ENCODE results near the gene IGHMBP2. TPM values are rescaled to one million over a fixed set of nuclear protein-coding genes. Genes with fewer than 3 reads are reported as not detected.

The IGHMBP2 gene
- 11.1 and 15.4 TPM in 2 replicates for total RNA-seq

DNA sequence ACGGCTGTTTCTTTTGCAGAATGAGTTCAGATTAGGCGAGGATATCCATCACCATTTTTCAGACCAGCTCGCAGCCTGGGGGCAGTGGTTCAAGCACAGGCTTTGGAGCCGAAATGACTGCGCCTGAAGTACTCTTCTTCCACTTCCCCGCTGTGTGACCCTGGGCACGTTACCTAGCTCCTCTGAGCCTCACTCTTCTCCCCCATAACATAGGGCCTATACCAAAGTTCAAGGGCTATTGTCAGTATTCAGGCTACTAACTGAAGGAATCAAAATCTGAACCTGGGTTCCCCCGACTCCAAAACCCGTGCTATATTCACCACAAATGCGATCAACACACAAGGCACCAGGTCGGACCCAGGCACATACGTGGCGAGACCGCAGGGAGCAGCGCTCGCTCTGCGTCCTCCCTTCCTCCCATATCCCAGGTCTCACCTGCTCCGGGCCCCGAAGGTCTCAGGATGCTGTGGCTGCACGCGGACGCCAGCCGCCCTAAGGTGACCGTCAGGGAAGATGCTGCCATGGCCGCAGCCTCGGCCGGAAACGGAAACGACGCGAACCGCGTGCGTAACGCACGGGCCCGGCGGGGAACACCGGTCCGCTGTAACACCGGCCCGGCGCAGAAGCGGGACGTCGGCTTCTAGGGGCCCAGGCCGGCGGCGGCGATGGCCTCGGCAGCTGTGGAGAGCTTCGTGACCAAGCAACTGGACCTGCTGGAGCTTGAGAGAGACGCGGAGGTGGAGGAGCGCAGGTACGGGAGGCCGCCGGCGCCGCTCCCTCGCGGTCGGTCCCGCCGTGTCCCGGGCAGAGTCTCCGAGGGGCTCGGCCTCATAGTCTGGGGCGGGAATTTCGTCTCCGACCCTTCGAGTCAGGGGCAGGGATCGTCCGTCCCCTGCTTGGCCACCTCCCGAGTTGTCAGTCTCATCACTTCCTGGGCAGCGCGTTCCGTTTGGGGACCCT, at the start of gene IGHMBP2, which contains the start of gene MRPL21:
IGHMBP2 (plus strand) TSS at position 604 of the 960 bp plus-strand sequence; CDS start at position 666, 62 bp downstream.
MRPL21 (minus strand) TSS at position 545 of the 960 bp plus-strand sequence; CDS start at position 523, 22 bp downstream.

DNA sequence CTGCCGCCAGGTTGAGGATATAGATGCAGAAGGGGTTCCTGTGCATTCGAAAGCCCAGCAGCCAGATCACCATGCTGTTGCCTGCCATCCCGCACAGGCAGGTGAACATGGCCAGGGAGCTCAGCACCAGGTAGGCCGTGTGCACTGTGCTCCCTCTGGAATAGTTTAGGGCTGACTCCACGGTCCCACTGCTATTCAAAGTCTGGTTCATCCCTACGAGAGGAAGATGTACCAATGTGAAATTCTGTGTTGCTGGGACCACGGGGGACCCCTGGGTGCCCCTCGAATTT, 77.0 kb downstream of the IGHMBP2 start, which contains the start of gene MRGPRD:
MRGPRD (minus strand) TSS at position 211 of the 290 bp plus-strand sequence; CDS start at position 211, 0 bp downstream.

Other genes starting within 250 kb of the IGHMBP2 start
- 1.5 and 2.9 TPM in 2 replicates for gene GAL, start 219.3 kb upstream of the IGHMBP2 start, total RNA-seq
- gene TESMIN, start 152.4 kb upstream of the IGHMBP2 start, total RNA-seq = 1.1 and 7.5 TPM in 2 replicates
- 76.0 and 84.3 TPM in 2 replicates for gene CPT1A, start 62.0 kb upstream of the IGHMBP2 start, total RNA-seq
- gene MRPL21, start 59 bp upstream of the IGHMBP2 start, total RNA-seq = 62.3 and 82.0 TPM in 2 replicates
- not detected in 2 replicates for gene MRGPRD, start 77.1 kb downstream of the IGHMBP2 start, total RNA-seq
- gene MRGPRF, start 109.4 kb downstream of the IGHMBP2 start, total RNA-seq = 0.10 and 0.33 TPM in 2 replicates
- 11.4 and 14.2 TPM in 2 replicates for gene TPCN2, start 145.0 kb downstream of the IGHMBP2 start, total RNA-seq